Gastrocnemius medialis (tissue), 4 donors: Measurements from ENCODE around the gene PRKAR2B. TPM values are rescaled to one million over a fixed set of nuclear protein-coding genes. Genes with fewer than 3 reads are reported as not detected.

Source experiments
- ATAC-seq, 2 donors: fragments of 150-250 bp; one replicate each; pipeline ENCODE4 v1.9.1; 2016
- DNase-seq, 2 donors: peaks; one replicate each; pipeline ENCODE4 v3.0.0-alpha.2; 2019
- H3K27ac ChIP-seq, 4 donors: fragments of 200-600 bp; sonication (generic); 1 replicate in 1 of 4; 2 replicates in 3 of 4; pipeline ENCODE4 v1.5.1; 2016 to 2018; ENCODE audit warnings: mild to moderate bottlenecking in 2 of 4, moderate library complexity in 1 of 4
- H3K27me3 ChIP-seq, 3 donors: fragments of 200-600 bp; sonication (generic) in 2 of 3; 1 replicate in 1 of 3; 2 replicates in 2 of 3; pipeline versions ENCODE4 v1.5.1 to v1.6.0; 2016 to 2019; ENCODE audit warnings: mild to moderate bottlenecking in 1 of 3, moderate library complexity in 1 of 3
- H3K36me3 ChIP-seq, 2 donors: fragments of 200-600 bp; sonication (generic) in 1 of 2; one replicate each; pipeline ENCODE4 v1.5.1; 2017 to 2018
- H3K4me1 ChIP-seq, 2 donors: fragments of 200-600 bp; sonication (generic) in 1 of 2; one replicate each; pipeline ENCODE4 v1.5.1; 2016 to 2017; ENCODE audit warnings: mild to moderate bottlenecking in 2 of 2
- H3K4me3 ChIP-seq, 4 donors: fragments of 200-600 bp; sonication (generic) in 3 of 4; 1 replicate in 1 of 4; 2 replicates in 3 of 4; pipeline ENCODE4 v1.5.1; 2016 to 2019; ENCODE audit warnings: mild to moderate bottlenecking in 2 of 4
- H3K9me3 ChIP-seq, 3 donors: fragments of 200-600 bp; sonication (generic) in 2 of 3; 1 replicate in 1 of 3; 2 replicates in 2 of 3; pipeline ENCODE4 v1.5.1; 2016 to 2019
- CTCF ChIP-seq, 5 experiments: fragments of 450-650 bp in 3 of 5; fragments of 200-600 bp in 2 of 5; sonication (generic) in 2 of 5; IDR thresholded peaks in 4 of 5; conservative IDR thresholded peaks in 1 of 5; 1 replicate in 4 of 5; 2 replicates in 1 of 5; pipeline ENCODE4 v1.5.1; 2016 to 2019; ENCODE audit warnings: antibody characterized with exemption in 5 of 5, mild to moderate bottlenecking in 3 of 5, moderate library complexity in 3 of 5
- POLR2A ChIP-seq, 2 donors: fragments of 450-650 bp; IDR thresholded peaks; one replicate each; pipeline ENCODE4 v1.6.1; 2017; ENCODE audit warnings: antibody characterized with exemption in 2 of 2, mild to moderate bottlenecking in 2 of 2, moderate library complexity in 2 of 2
- in situ Hi-C, 4 donors: fragments of 200-750 bp; cut with MboI; loops; one replicate each; pipeline versions ENCODE4 v1.15.0 to v1.8.0; 2017; ENCODE audit warnings: low sequenced_read_pairs in 4 of 4
- intact Hi-C: fragments of 100-400 bp; cut with DNase I; formaldehyde crosslinking; loops from one replicate; pipeline ENCODE4 v1.15.1; 2023; ENCODE audit warnings: low total_unique reads
- total RNA-seq, 4 donors: library from RNA; depleted of rRNA; stranded (reverse); fragments of >200 nt; gene quantifications; one replicate each; pipeline versions ENCODE4 v1.1.0 to v1.2.3, GENCODE V29; 2016

The PRKAR2B gene
- total RNA-seq, 4 donors from 2014 or later = 0.85 to 6.0 (median 1.4) TPM

- Histone ChIP-seq H3K27ac (no peak overlapping the region), H3K9me3 (no peaks in the 10 kb centered on the region), H3K4me1 (no peaks in the 10 kb centered on the region), H3K4me3 (no peak overlapping the region), H3K27me3 (no peaks in the 10 kb centered on the region), H3K36me3 (no peaks in the 10 kb centered on the region)
- intact Hi-C loops = no loop called here
- ATAC-seq = no peak
- TF ChIP-seq POLR2A (IDR thresholded peaks at IDR 0.05) (no peak), CTCF (IDR thresholded peaks at IDR 0.05 in 4 of 5, conservative IDR thresholded peaks at IDR 0.05 in 1 of 5) (no peak)
- in situ Hi-C loops = no loop called here
- DNase-seq = no peak
Measured at GRCh38 chr7:107079212-107079940, 34.9 kb downstream of the PRKAR2B start.

DNA sequence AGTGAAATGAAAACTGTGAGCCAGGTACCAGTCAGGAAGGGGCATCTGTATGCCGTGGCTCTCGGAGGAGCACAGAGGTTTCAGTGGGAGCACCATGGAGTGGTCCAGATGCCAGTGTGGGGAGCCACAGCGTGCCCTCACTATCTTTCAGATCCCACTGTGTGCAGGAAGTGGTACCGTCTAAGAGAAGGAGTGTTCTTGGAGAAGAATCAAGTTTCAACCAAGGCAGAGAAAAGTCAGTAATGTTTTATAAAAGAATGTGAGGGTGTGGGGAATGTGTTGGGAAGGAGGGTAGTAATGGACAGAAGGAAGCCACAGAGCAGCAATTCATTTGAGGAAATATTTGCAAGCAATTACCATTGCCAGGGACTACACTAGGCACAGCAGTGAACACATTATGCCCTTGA, 35.6 kb downstream of the PRKAR2B start:
- DNase-seq (no peak), ATAC-seq (no peak)
- Histone ChIP-seq H3K27ac (no peak overlapping the region), H3K4me3 (no peak overlapping the region), H3K9me3 (no peaks in the 10 kb centered on the region), H3K4me1 (no peaks in the 10 kb centered on the region), H3K36me3 (no peaks in the 10 kb centered on the region), H3K27me3 (no peaks in the 10 kb centered on the region)
- TF ChIP-seq POLR2A (IDR thresholded peaks at IDR 0.05) (no peak), CTCF (IDR thresholded peaks at IDR 0.05 in 4 of 5, conservative IDR thresholded peaks at IDR 0.05 in 1 of 5) (no peak)
- in situ Hi-C loops (no loop called here), intact Hi-C loops (no loop called here)

GRCh38 chr7:107080533-107080932, 36.0 kb downstream of the PRKAR2B start:
- in situ Hi-C loops = no loop called here
- intact Hi-C loops = no loop called here

DNA sequence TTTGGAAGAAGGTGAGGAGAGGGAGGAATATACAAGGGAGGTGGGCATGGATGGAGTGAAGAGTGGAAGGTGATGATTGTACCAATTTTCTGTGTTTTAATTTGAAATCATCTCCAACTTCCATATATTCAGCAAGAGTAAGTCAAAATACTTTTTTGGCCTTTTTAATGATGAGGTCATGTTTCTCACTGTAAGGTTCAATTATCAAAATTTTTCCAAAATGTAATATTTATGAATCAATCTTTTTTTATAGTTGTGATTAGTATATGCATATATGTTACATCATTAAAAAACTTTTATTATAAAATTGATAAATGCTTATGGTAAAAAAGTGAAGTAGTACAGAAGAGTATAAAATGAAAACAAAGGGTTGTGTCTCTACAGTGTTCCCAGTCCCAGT, 40.7 kb downstream of the PRKAR2B start:
- Histone ChIP-seq H3K27me3 (no peaks in the 10 kb centered on the region), H3K9me3 (no peaks in the 10 kb centered on the region), H3K27ac (no peak overlapping the region), H3K4me3 (no peak overlapping the region), H3K36me3 (no peaks in the 10 kb centered on the region), H3K4me1 (no peaks in the 10 kb centered on the region)
- intact Hi-C loops (no loop called here), in situ Hi-C loops (no loop called here)
- DNase-seq (no peak), ATAC-seq (no peak)
- TF ChIP-seq POLR2A (IDR thresholded peaks at IDR 0.05) = no peak
- TF ChIP-seq CTCF (IDR thresholded peaks at IDR 0.05 in 4 of 5, conservative IDR thresholded peaks at IDR 0.05 in 1 of 5) = no peak

More at GRCh38 chr7:107080533-107080932, 36.0 kb downstream of the PRKAR2B start:
- ATAC-seq (no peak), DNase-seq (no peak)
- no peak overlapping the region for H3K27ac ChIP-seq
- H3K4me1 ChIP-seq = no peaks in the 10 kb centered on the region
- TF ChIP-seq POLR2A (IDR thresholded peaks at IDR 0.05) = no peak
- no peak overlapping the region for H3K4me3 ChIP-seq
- no peaks in the 10 kb centered on the region for H3K27me3 ChIP-seq
- H3K36me3 ChIP-seq = no peaks in the 10 kb centered on the region
- H3K9me3 ChIP-seq = no peaks in the 10 kb centered on the region

DNA sequence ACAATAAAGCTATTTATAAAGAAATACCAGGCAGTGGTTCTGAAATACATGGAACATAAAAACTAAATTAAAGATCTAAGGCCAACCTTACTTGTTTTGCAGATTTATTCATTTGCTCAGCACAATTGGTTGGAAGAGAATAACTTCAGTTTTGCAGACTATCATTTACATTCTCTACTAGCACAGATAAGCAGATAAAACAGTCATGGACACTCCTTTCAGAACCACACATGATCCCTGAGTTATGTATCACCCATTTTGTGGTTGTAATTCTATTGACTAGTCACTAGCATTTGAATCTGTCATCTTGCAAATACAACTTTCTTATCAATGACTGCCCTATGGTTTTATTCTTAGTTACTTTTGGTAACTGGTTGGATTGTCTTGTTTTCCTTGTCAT, 45.1 kb downstream of the PRKAR2B start:
- no peak overlapping the region for H3K4me3 ChIP-seq
- DNase-seq = no peak
- H3K4me1 ChIP-seq = no peaks in the 10 kb centered on the region
- in situ Hi-C loops (no loop called here), intact Hi-C loops (no loop called here)
- no peaks in the 10 kb centered on the region for H3K9me3 ChIP-seq
- TF ChIP-seq CTCF (IDR thresholded peaks at IDR 0.05 in 4 of 5, conservative IDR thresholded peaks at IDR 0.05 in 1 of 5) (no peak), POLR2A (IDR thresholded peaks at IDR 0.05) (no peak)
- H3K27me3 ChIP-seq = no peaks in the 10 kb centered on the region
- H3K27ac ChIP-seq = no peak overlapping the region
- no peak for ATAC-seq
- H3K36me3 ChIP-seq = no peaks in the 10 kb centered on the region
